ENCODE results near the gene ATP8A2. TPM values are rescaled to one million over a fixed set of nuclear protein-coding genes. Genes with fewer than 3 reads are reported as not detected.

ATP8A2 gene
- total and polyA plus RNA-seq, 11 donors, result 0.01 to 0.29 (median 0.05) TPM; not detected in 2

GRCh38 chr13:25827831-25828465, 456.2 kb downstream of the ATP8A2 start:
- H3K4me3 ChIP-seq, result no peak overlapping the region
- intact Hi-C loops (cut with DNase I), result no loop called here
- H3K27me3 ChIP-seq, result peaks cover 0 to 8% (median 0%) of the 10 kb centered on the region in 9 donors
- TF ChIP-seq POLR2A (IDR thresholded peaks at IDR 0.05) (no peak), CTCF (IDR thresholded peaks at IDR 0.05) (no peak)
- H3K27ac ChIP-seq, result no peak overlapping the region
- DNase-seq, result no peak
- peaks cover 0 to 12% (median 0%) of the 10 kb centered on the region in 12 donors for H3K9me3 ChIP-seq
- 72 to 80% (median 75%) methylated on average over 5 of the region's 5 CpGs for WGBS, 4 donors
- no peaks in the 10 kb centered on the region for H3K36me3 ChIP-seq
- no peak for ATAC-seq
- no peaks in the 10 kb centered on the region for H3K4me1 ChIP-seq

- Histone ChIP-seq H3K9me3 (no peaks in the 10 kb centered on the region), H3K27me3 (peaks cover 0 to 8% (median 0%) of the 10 kb centered on the region in 9 donors), H3K27ac (no peak overlapping the region), H3K36me3 (no peaks in the 10 kb centered on the region), H3K4me3 (no peak overlapping the region), H3K4me1 (no peaks in the 10 kb centered on the region)
- TF ChIP-seq CTCF (IDR thresholded peaks at IDR 0.05), result no peak
- ATAC-seq, result no peak
- intact Hi-C loops (cut with DNase I), result loop anchor here in 1 of 10 donors (10.0 kb wide), 1 partner anchor 231 kb away; no protein-coding TSS in a partner anchor
- no peak for DNase-seq
- 91 to 100% (median 96%) methylated on average over 1 of the region's 1 CpG for WGBS, 4 donors
Observed at GRCh38 chr13:25833761-25834160, 462.0 kb downstream of the ATP8A2 start.

- ATAC-seq (no peak), DNase-seq (no peak)
- WGBS, 4 donors, result 78 to 80% (median 79%) methylated on average over 12 of the region's 12 CpGs
- TF ChIP-seq POLR2A (IDR thresholded peaks at IDR 0.05) (no peak), CTCF (IDR thresholded peaks at IDR 0.05) (no peak)
- Histone ChIP-seq H3K27me3 (peaks cover 0 to 12% (median 0%) of the 10 kb centered on the region in 9 donors), H3K4me3 (no peak overlapping the region), H3K27ac (no peak overlapping the region), H3K36me3 (no peaks in the 10 kb centered on the region), H3K9me3 (no peaks in the 10 kb centered on the region), H3K4me1 (no peaks in the 10 kb centered on the region)
- intact Hi-C loops (cut with DNase I), result loop anchor here in 1 of 10 donors (10.0 kb wide), 1 partner anchor 228 kb away; no protein-coding TSS in a partner anchor
Observed at GRCh38 chr13:25836574-25837336, 465.0 kb downstream of the ATP8A2 start.

GRCh38 chr13:25839371-25839770, 467.6 kb downstream of the ATP8A2 start:
- Histone ChIP-seq H3K36me3 (no peaks in the 10 kb centered on the region), H3K27me3 (peaks cover 0 to 11% (median 0%) of the 10 kb centered on the region in 9 donors), H3K27ac (no peak overlapping the region), H3K4me1 (no peaks in the 10 kb centered on the region), H3K9me3 (no peaks in the 10 kb centered on the region), H3K4me3 (no peak overlapping the region)
- WGBS, 4 donors, result 79 to 81% (median 81%) methylated on average over 8 of the region's 8 CpGs
- ATAC-seq (no peak), DNase-seq (no peak)
- intact Hi-C loops (cut with DNase I), result loop anchor here in 1 of 10 donors (10.0 kb wide), 1 partner anchor 225 kb away; no protein-coding TSS in a partner anchor
- no peak for TF ChIP-seq POLR2A (IDR thresholded peaks at IDR 0.05)
- TF ChIP-seq CTCF (IDR thresholded peaks at IDR 0.05), result no peak

Measured in heart left ventricle (tissue), 16 donors.